Keratinocyte (primary cell): ENCODE data around the gene SLIT3. TPM values are rescaled to one million over a fixed set of nuclear protein-coding genes. Genes with fewer than 3 reads are reported as not detected.

ENCODE experiments used
- DNase-seq: peaks from one replicate; pipeline ENCODE4 v3.0.0-alpha.2; 2011; ENCODE audit warnings: low read depth, missing footprints, low spot score
- FAIRE-seq: peaks from 2 replicates; lab custom pipeline; 2011; peaks lifted over from hg19 to GRCh38; lab: Jason Lieb, UNC
- H2AFZ ChIP-seq: 2 replicates; pipeline ENCODE4 v1.6.0; 2012; ENCODE audit warnings: low read length, control low read depth, inconsistent platforms; ENCODE audit not compliant: control insufficient read depth
- H3K27ac ChIP-seq: 2 replicates; pipeline ENCODE4 v1.5.1; 2011; ENCODE audit warnings: low read length; ENCODE audit not compliant: control insufficient read depth, insufficient read depth
- H3K27me3 ChIP-seq: 3 replicates; pipeline ENCODE4 v1.6.0; 2011; ENCODE audit warnings: low read length; ENCODE audit not compliant: control insufficient read depth, insufficient read depth; ENCODE audit errors: extremely low read depth
- H3K36me3 ChIP-seq, 2 experiments: 2 replicates in 1 of 2; 3 replicates in 1 of 2; pipeline ENCODE4 v1.5.1; 2011; ENCODE audit warnings: low read length in 2 of 2, mild to moderate bottlenecking in 1 of 2; ENCODE audit not compliant: control insufficient read depth in 2 of 2, insufficient read depth in 2 of 2; ENCODE audit errors: extremely low read depth in 1 of 2
- H3K4me1 ChIP-seq: 3 replicates; pipeline ENCODE4 v1.5.1; 2011; ENCODE audit warnings: low read length; ENCODE audit not compliant: control insufficient read depth, insufficient read depth; ENCODE audit errors: extremely low read depth
- H3K4me2 ChIP-seq: 3 replicates; pipeline ENCODE4 v1.6.0; 2011; ENCODE audit warnings: low read depth, low read length; ENCODE audit not compliant: control insufficient read depth, insufficient read depth; ENCODE audit errors: extremely low read depth
- H3K4me3 ChIP-seq, 3 experiments: fragments of 200-600 bp in 1 of 3; sonication (generic) in 1 of 3; 2 replicates in 2 of 3; 3 replicates in 1 of 3; pipeline ENCODE4 v1.5.1; 2011 to 2016; ENCODE audit warnings: low read length in 3 of 3, mild to moderate bottlenecking in 3 of 3, control low read depth in 2 of 3, inconsistent platforms in 1 of 3, low read depth in 1 of 3, mixed read lengths in 1 of 3, mixed run types in 1 of 3, moderate library complexity in 1 of 3; ENCODE audit not compliant: control insufficient read depth in 2 of 3, insufficient read depth in 2 of 3; ENCODE audit errors: extremely low read depth in 1 of 3
- H3K79me2 ChIP-seq: 2 replicates; pipeline ENCODE4 v1.6.0; 2012; ENCODE audit warnings: low read length; ENCODE audit not compliant: control insufficient read depth, insufficient read depth
- H3K9ac ChIP-seq: 3 replicates; pipeline ENCODE4 v1.6.0; 2011; ENCODE audit warnings: low read length; ENCODE audit not compliant: control insufficient read depth, insufficient read depth; ENCODE audit errors: extremely low read depth
- H3K9me1 ChIP-seq: 3 replicates; pipeline ENCODE4 v1.6.0; 2011; ENCODE audit warnings: low read length; ENCODE audit not compliant: control insufficient read depth, insufficient read depth; ENCODE audit errors: extremely low read depth
- H3K9me3 ChIP-seq: 2 replicates; pipeline ENCODE4 v1.5.1; 2012; ENCODE audit warnings: low read depth, low read length; ENCODE audit not compliant: control insufficient read depth
- H4K20me1 ChIP-seq: 3 replicates; pipeline ENCODE4 v1.6.0; 2011; ENCODE audit warnings: low read length; ENCODE audit not compliant: control insufficient read depth, insufficient read depth; ENCODE audit errors: extremely low read depth
- CTCF ChIP-seq, 3 experiments: IDR thresholded peaks in 1 of 3; conservative IDR thresholded peaks in 1 of 3; optimal IDR thresholded peaks in 1 of 3; 2 replicates in 2 of 3; 3 replicates in 1 of 3; pipeline versions ENCODE3 to v1.5.1; 2011; ENCODE audit warnings: low read length in 3 of 3, mild to moderate bottlenecking in 3 of 3, moderate library complexity in 2 of 3, control low read depth in 1 of 3, inconsistent platforms in 1 of 3; ENCODE audit not compliant: insufficient read depth in 2 of 3; ENCODE audit errors: extremely low read depth in 1 of 3
- EZH2 ChIP-seq: IDR thresholded peaks from one replicate; pipeline ENCODE4 v1.6.1; 2012; ENCODE audit warnings: inconsistent platforms, mild to moderate bottlenecking, low read length, moderate library complexity
- dilution Hi-C: fragments of 300-500 bp; cut with MboI; formaldehyde crosslinking; loops from one replicate; pipeline ENCODE4 v1.7.0; 2020; ENCODE audit warnings: low sequenced_read_pairs; ENCODE audit not compliant: extremely low pct_ligation_motif_present
- polyA plus RNA-seq, 5 experiments: library from polyadenylated mRNA; depleted of rRNA in 3 of 5; stranded (reverse) in 3 of 5; stranded (forward) in 1 of 5; unstranded in 1 of 5; fragments of >200 nt; gene quantifications; 1 replicate in 1 of 5; 2 replicates in 3 of 5; 3 replicates in 1 of 5; pipeline versions ENCODE4 v1.2.1 to v1.2.3, GENCODE V29; 2011 to 2012; ENCODE audit warnings: missing spikeins in 2 of 5, low read depth in 1 of 5, low replicate concordance in 1 of 5

The SLIT3 gene
- polyA plus RNA-seq, 1 donor (not counting 4 experiments of a cell fraction or from before 2014, with no cell fraction given), result 2.4 TPM

- Histone ChIP-seq H3K27ac (no peak overlapping the region), H3K9me1 (no peaks in the 10 kb centered on the region), H3K9me3 (no peaks in the 10 kb centered on the region), H3K4me3 (no peak overlapping the region), H3K4me1 (peaks cover 14% of the 10 kb centered on the region), H3K27me3 (no peaks in the 10 kb centered on the region), H4K20me1 (no peaks in the 10 kb centered on the region), H3K4me2 (no peak overlapping the region), H3K9ac (no peak overlapping the region), H3K79me2 (no peaks in the 10 kb centered on the region), H3K36me3 (no peaks in the 10 kb centered on the region), H2AFZ (no peak overlapping the region)
- FAIRE-seq (no peak), DNase-seq (no peak)
- TF ChIP-seq EZH2 (no peak), CTCF (optimal IDR thresholded peaks at IDR 0.05 in 1 of 3, IDR thresholded peaks at IDR 0.05 in 1 of 3, conservative IDR thresholded peaks at IDR 0.05 in 1 of 3; ENCODE audit: extremely low read depth in 1 of 3, insufficient read depth in 2 of 3, low read length in 3 of 3) (no peak)
- dilution Hi-C loops, result no loop called here
Measured at GRCh38 chr5:168659286-168659847, 641.6 kb downstream of the SLIT3 start.

- H3K36me3 ChIP-seq, result no peaks in the 10 kb centered on the region
- TF ChIP-seq CTCF (optimal IDR thresholded peaks at IDR 0.05 in 1 of 3, IDR thresholded peaks at IDR 0.05 in 1 of 3, conservative IDR thresholded peaks at IDR 0.05 in 1 of 3; ENCODE audit: extremely low read depth in 1 of 3, insufficient read depth in 2 of 3, low read length in 3 of 3), result no peak
- TF ChIP-seq EZH2, result no peak
- no peaks in the 10 kb centered on the region for H4K20me1 ChIP-seq
- peaks cover 14% of the 10 kb centered on the region for H3K4me1 ChIP-seq
- no peak for DNase-seq
- no peak overlapping the region for H3K9ac ChIP-seq
- peak; percentile 94 for FAIRE-seq
- H3K27me3 ChIP-seq, result no peaks in the 10 kb centered on the region
- H2AFZ ChIP-seq, result peak overlapping the region; percentile 22
- dilution Hi-C loops, result no loop called here
- H3K79me2 ChIP-seq, result no peaks in the 10 kb centered on the region
- H3K4me2 ChIP-seq, result peak overlapping the region; percentile 44
- H3K9me1 ChIP-seq, result no peaks in the 10 kb centered on the region
- no peak overlapping the region for H3K4me3 ChIP-seq
- no peaks in the 10 kb centered on the region for H3K9me3 ChIP-seq
- no peak overlapping the region for H3K27ac ChIP-seq
Measured at GRCh38 chr5:168658394-168658793, 642.5 kb downstream of the SLIT3 start.
